Ramos (cell line): Measurements from ENCODE around the gene ZMYM1.

Experiments
- in situ Hi-C: fragments of 300-500 bp; cut with MboI; formaldehyde crosslinking; loops from one replicate; pipeline ENCODE4 v1.14.3; 2022; ENCODE audit warnings: low sequenced_read_pairs; ENCODE audit not compliant: unreplicated experiment

The ZMYM1 gene

DNA sequence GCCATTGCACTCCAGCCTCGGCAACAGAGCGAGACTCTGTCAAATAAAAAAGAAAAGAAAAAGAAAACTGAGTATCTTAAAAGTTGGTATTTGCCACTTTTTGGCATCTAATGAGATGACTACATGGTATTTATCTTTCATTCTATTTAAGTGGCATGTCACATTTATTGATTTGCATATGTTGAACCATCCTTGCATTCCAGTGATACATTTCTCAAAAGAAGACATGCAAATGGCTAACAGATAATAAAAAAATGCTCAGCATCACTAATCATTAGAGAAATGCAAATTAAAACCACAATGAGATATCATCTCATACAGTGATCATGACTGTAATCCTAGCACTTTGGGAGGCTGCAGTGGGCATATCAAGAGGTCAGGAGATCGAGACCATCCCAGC is 85.7 kb downstream of the ZMYM1 start:
- in situ Hi-C loops = no loop called here
